BLaER1 (cell line): ENCODE results near the gene NEK5.

ENCODE experiments used
- H3K27ac ChIP-seq: shearing (Covaris generic); formaldehyde crosslinking; 2 replicates; pipeline ENCODE4 v1.8.1; 2022
- H3K27me3 ChIP-seq: shearing (Covaris generic); formaldehyde crosslinking; 2 replicates; pipeline ENCODE4 v1.8.1; 2022
- H3K36me3 ChIP-seq: shearing (Covaris generic); formaldehyde crosslinking; 2 replicates; pipeline ENCODE4 v1.8.1; 2022
- H3K4me1 ChIP-seq: shearing (Covaris generic); formaldehyde crosslinking; 2 replicates; pipeline ENCODE4 v1.8.1; 2022
- H3K4me2 ChIP-seq: shearing (Covaris generic); formaldehyde crosslinking; 2 replicates; pipeline ENCODE4 v1.8.1; 2022
- H3K4me3 ChIP-seq: shearing (Covaris generic); formaldehyde crosslinking; 2 replicates; pipeline ENCODE4 v1.8.1; 2022
- H3K9ac ChIP-seq: shearing (Covaris generic); formaldehyde crosslinking; 2 replicates; pipeline ENCODE4 v1.8.1; 2022
- H3K9me3 ChIP-seq: shearing (Covaris generic); formaldehyde crosslinking; 2 replicates; pipeline ENCODE4 v1.8.1; 2022
- H4K20me1 ChIP-seq: shearing (Covaris generic); formaldehyde crosslinking; 2 replicates; pipeline ENCODE4 v1.8.1; 2022
- Cebpa-rat ChIP-seq: shearing (Covaris generic); IDR thresholded peaks from 2 replicates; pipeline ENCODE4 v1.8.1; 2022

NEK5 gene

GRCh38 chr13:52162279-52163101, 33.6 kb upstream of the NEK5 start:
- H3K36me3 ChIP-seq, result peaks cover 21% of the 10 kb centered on the region
- peaks cover 20% of the 10 kb centered on the region for H3K4me1 ChIP-seq
- H3K9ac ChIP-seq, result no peak overlapping the region
- TF ChIP-seq Cebpa-rat, result no peak
- H4K20me1 ChIP-seq, result no peaks in the 10 kb centered on the region
- no peaks in the 10 kb centered on the region for H3K9me3 ChIP-seq
- H3K27ac ChIP-seq, result no peak overlapping the region
- H3K4me2 ChIP-seq, result no peak overlapping the region
- no peak overlapping the region for H3K4me3 ChIP-seq
- H3K27me3 ChIP-seq, result peaks cover 21% of the 10 kb centered on the region

- no peak for TF ChIP-seq Cebpa-rat
- Histone ChIP-seq H4K20me1 (no peaks in the 10 kb centered on the region), H3K36me3 (peaks cover 9% of the 10 kb centered on the region), H3K9ac (no peak overlapping the region), H3K9me3 (no peaks in the 10 kb centered on the region), H3K27me3 (peaks cover 21% of the 10 kb centered on the region), H3K4me2 (no peak overlapping the region), H3K4me3 (no peak overlapping the region), H3K4me1 (peaks cover 20% of the 10 kb centered on the region), H3K27ac (no peak overlapping the region)
Measured at GRCh38 chr13:52161181-52161646, 32.3 kb upstream of the NEK5 start.

- no peak overlapping the region for H3K4me3 ChIP-seq
- peaks cover 20% of the 10 kb centered on the region for H3K4me1 ChIP-seq
- H3K9me3 ChIP-seq, result no peaks in the 10 kb centered on the region
- H3K9ac ChIP-seq, result no peak overlapping the region
- no peaks in the 10 kb centered on the region for H4K20me1 ChIP-seq
- TF ChIP-seq Cebpa-rat, result no peak
- no peak overlapping the region for H3K27ac ChIP-seq
- H3K4me2 ChIP-seq, result no peak overlapping the region
- H3K36me3 ChIP-seq, result peaks cover 2% of the 10 kb centered on the region
- peaks cover 21% of the 10 kb centered on the region for H3K27me3 ChIP-seq
Measured at GRCh38 chr13:52160506-52160905, 31.6 kb upstream of the NEK5 start.

- no peak for TF ChIP-seq Cebpa-rat
- Histone ChIP-seq H3K4me1 (peaks cover 20% of the 10 kb centered on the region), H3K9ac (no peak overlapping the region), H3K27ac (no peak overlapping the region), H3K36me3 (no peaks in the 10 kb centered on the region; the same call in 1 of the 2 replicates), H3K4me3 (0 out of 2 replicates have a peak overlapping the region, but pooled peaks have one; percentile 81), H4K20me1 (no peaks in the 10 kb centered on the region), H3K9me3 (no peaks in the 10 kb centered on the region), H3K27me3 (peaks cover 21% of the 10 kb centered on the region), H3K4me2 (peak overlapping the region; percentile 87)
Measured at GRCh38 chr13:52160053-52160452, 31.2 kb upstream of the NEK5 start.

- Histone ChIP-seq H3K9me3 (no peaks in the 10 kb centered on the region), H3K9ac (peak within 1 kb of the TSS; percentile 76), H3K4me2 (peak within 1 kb of the TSS; percentile 87), H3K27me3 (peaks cover 21% of the 10 kb centered on the region), H3K36me3 (no peaks in the 10 kb centered on the region), H3K4me1 (peaks cover 20% of the 10 kb centered on the region), H3K4me3 (peak within 1 kb of the TSS; percentile 81), H3K27ac (peak within 1 kb of the TSS; percentile 51), H4K20me1 (no peaks in the 10 kb centered on the region)
- TF ChIP-seq Cebpa-rat, result no peak
Measured at GRCh38 chr13:52159159-52159982, 30.5 kb upstream of the NEK5 start, which contains the start of gene NEK3. Gene NEK3 (minus strand): TSS chr13:52159597. CDS start chr13:52156191, 3,406 bp downstream.

- Histone ChIP-seq H3K4me2 (peak overlapping the region; percentile 87), H3K36me3 (no peaks in the 10 kb centered on the region), H3K9ac (peak overlapping the region; percentile 76), H3K27ac (peak overlapping the region; percentile 51; the same call in 1 of the 2 replicates), H3K4me3 (peak overlapping the region; percentile 81), H3K9me3 (no peaks in the 10 kb centered on the region), H3K4me1 (peaks cover 20% of the 10 kb centered on the region), H3K27me3 (peaks cover 21% of the 10 kb centered on the region), H4K20me1 (no peaks in the 10 kb centered on the region)
- no peak for TF ChIP-seq Cebpa-rat
Measured at GRCh38 chr13:52158629-52159158, 29.8 kb upstream of the NEK5 start.

GRCh38 chr13:52156724-52157261, 27.9 kb upstream of the NEK5 start:
- H3K4me2 ChIP-seq, result no peak overlapping the region
- H3K27ac ChIP-seq, result no peak overlapping the region
- TF ChIP-seq Cebpa-rat, result no peak
- H3K4me1 ChIP-seq, result peaks cover 20% of the 10 kb centered on the region
- no peak overlapping the region for H3K9ac ChIP-seq
- H3K27me3 ChIP-seq, result peaks cover 21% of the 10 kb centered on the region
- no peak overlapping the region for H3K4me3 ChIP-seq
- no peaks in the 10 kb centered on the region for H3K36me3 ChIP-seq
- H4K20me1 ChIP-seq, result no peaks in the 10 kb centered on the region
- no peaks in the 10 kb centered on the region for H3K9me3 ChIP-seq

GRCh38 chr13:52155177-52155576, 26.3 kb upstream of the NEK5 start:
- no peak for TF ChIP-seq Cebpa-rat
- Histone ChIP-seq H3K9me3 (no peaks in the 10 kb centered on the region), H3K27ac (no peak overlapping the region), H3K4me2 (no peak overlapping the region), H3K9ac (no peak overlapping the region), H3K36me3 (no peaks in the 10 kb centered on the region), H3K4me3 (no peak overlapping the region), H3K27me3 (peaks cover 20% of the 10 kb centered on the region), H4K20me1 (no peaks in the 10 kb centered on the region), H3K4me1 (peaks cover 15% of the 10 kb centered on the region)

GRCh38 chr13:52147225-52147624, 18.4 kb upstream of the NEK5 start:
- Histone ChIP-seq H3K4me1 (no peaks in the 10 kb centered on the region), H3K36me3 (no peaks in the 10 kb centered on the region), H3K9me3 (no peaks in the 10 kb centered on the region), H3K27me3 (no peaks in the 10 kb centered on the region; the same call in 1 of the 2 replicates), H3K4me3 (no peak overlapping the region), H3K27ac (no peak overlapping the region), H4K20me1 (no peaks in the 10 kb centered on the region), H3K4me2 (no peak overlapping the region), H3K9ac (no peak overlapping the region)
- TF ChIP-seq Cebpa-rat, result no peak
